Superior temporal gyrus (tissue), 1 donor: ENCODE data around the gene CENPO.

Experiments
- DNase-seq: peaks from one replicate; pipeline ENCODE4 v3.0.0-alpha.2; 2016; ENCODE audit errors: extremely low spot score

The CENPO gene

GRCh38 chr2:24859968-24860600 lies 66.9 kb downstream of the CENPO start:
- no peak for DNase-seq

- no peak for DNase-seq
Measured at GRCh38 chr2:24860631-24861030, 67.4 kb downstream of the CENPO start.

GRCh38 chr2:24861500-24861899 lies 68.3 kb downstream of the CENPO start:
- no peak for DNase-seq

- no peak for DNase-seq
Measured at GRCh38 chr2:24863641-24864040, 70.4 kb downstream of the CENPO start.

- DNase-seq: no peak
Measured at GRCh38 chr2:24866946-24867345, 73.7 kb downstream of the CENPO start.

GRCh38 chr2:24870440-24870839 lies 77.2 kb downstream of the CENPO start:
- DNase-seq: no peak

GRCh38 chr2:24870891-24871705 lies 77.9 kb downstream of the CENPO start:
- DNase-seq: no peak

GRCh38 chr2:24871852-24872333 lies 78.7 kb downstream of the CENPO start:
- DNase-seq: no peak
